Measurements from ENCODE around the gene NCMAP. TPM values are rescaled to one million over a fixed set of nuclear protein-coding genes. Genes with fewer than 3 reads are reported as not detected.

The NCMAP gene
- total and polyA plus RNA-seq, 2 experiments from 2014 or later = 0.17 to 0.23 TPM

DNA sequence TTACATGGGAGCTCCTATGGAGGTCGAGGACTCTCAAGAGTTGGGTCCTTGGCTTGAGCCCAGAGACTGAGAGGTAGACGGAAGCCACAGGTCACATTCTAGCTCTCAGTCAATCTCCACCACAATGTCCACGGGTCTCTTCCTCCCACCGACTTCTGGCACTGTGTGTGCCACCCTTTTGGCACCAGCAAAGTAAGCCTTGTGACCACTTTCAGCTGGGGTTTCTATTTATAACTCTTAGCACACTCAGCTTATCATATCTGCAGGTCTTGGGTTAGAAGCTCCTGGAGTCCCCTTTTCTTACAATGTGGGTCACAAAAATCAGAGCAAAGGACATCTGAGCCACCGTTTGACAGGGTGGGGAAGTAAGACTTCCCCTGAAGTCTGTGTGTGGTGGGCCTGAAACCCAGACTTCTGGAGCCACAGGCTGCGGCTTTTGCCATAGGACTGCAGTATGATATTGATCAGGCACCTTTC is 28.3 kb downstream of the NCMAP start:
- Mint-ChIP-seq H3K4me1 (no peaks in the 10 kb centered on the region), H3K36me3 (ENCODE audit: low read depth) (no peaks in the 10 kb centered on the region), H3K27me3 (ENCODE audit: insufficient read depth, low read depth, poor library complexity) (no peaks in the 10 kb centered on the region), H3K27ac (no peak overlapping the region), H3K9me3 (no peaks in the 10 kb centered on the region; the same call in 2 of the 3 replicates), H3K4me3 (no peak overlapping the region)
- ATAC-seq (no peak), DNase-seq (ENCODE audit: low spot score) (no peak)
- no peaks in the 10 kb centered on the region for H3K4me1 ChIP-seq (ENCODE audit: insufficient read depth)
- no peak overlapping the region for H3K4me2 ChIP-seq
- H3K9me2 ChIP-seq (ENCODE audit: insufficient read depth) = no peaks in the 10 kb centered on the region
- no peaks in the 10 kb centered on the region for H3K36me3 ChIP-seq (ENCODE audit: insufficient read depth)
- no peaks in the 10 kb centered on the region for H3K27me3 ChIP-seq (ENCODE audit: insufficient read depth)
- no peak overlapping the region for H3K27ac ChIP-seq (ENCODE audit: low read depth)
- H3F3A ChIP-seq (replicated peaks; ENCODE audit: low read depth) = no peaks in the 10 kb centered on the region
- H2AFZ ChIP-seq = no peak overlapping the region
- no peaks in the 10 kb centered on the region for H4K20me1 ChIP-seq (replicated peaks; ENCODE audit: insufficient read depth)
- TF ChIP-seq EZH2 (IDR thresholded peaks at IDR 0.05; ENCODE audit: low read depth, unreplicated experiment) = no peak
- no peak for TF ChIP-seq JUNB (IDR thresholded peaks at IDR 0.05; ENCODE audit: unreplicated experiment)
- no peak for TF ChIP-seq CREB1 (CRISPR knock-in tag; IDR thresholded peaks at IDR 0.05; ENCODE audit: low read depth)
- TF ChIP-seq STAT1 (IDR thresholded peaks at IDR 0.05; ENCODE audit: unreplicated experiment) = no peak
- TF ChIP-seq CTCF (conservative IDR thresholded peaks at IDR 0.05; ENCODE audit: low read depth in 2 of 2) = no peak
- TF ChIP-seq, protein P1, sequence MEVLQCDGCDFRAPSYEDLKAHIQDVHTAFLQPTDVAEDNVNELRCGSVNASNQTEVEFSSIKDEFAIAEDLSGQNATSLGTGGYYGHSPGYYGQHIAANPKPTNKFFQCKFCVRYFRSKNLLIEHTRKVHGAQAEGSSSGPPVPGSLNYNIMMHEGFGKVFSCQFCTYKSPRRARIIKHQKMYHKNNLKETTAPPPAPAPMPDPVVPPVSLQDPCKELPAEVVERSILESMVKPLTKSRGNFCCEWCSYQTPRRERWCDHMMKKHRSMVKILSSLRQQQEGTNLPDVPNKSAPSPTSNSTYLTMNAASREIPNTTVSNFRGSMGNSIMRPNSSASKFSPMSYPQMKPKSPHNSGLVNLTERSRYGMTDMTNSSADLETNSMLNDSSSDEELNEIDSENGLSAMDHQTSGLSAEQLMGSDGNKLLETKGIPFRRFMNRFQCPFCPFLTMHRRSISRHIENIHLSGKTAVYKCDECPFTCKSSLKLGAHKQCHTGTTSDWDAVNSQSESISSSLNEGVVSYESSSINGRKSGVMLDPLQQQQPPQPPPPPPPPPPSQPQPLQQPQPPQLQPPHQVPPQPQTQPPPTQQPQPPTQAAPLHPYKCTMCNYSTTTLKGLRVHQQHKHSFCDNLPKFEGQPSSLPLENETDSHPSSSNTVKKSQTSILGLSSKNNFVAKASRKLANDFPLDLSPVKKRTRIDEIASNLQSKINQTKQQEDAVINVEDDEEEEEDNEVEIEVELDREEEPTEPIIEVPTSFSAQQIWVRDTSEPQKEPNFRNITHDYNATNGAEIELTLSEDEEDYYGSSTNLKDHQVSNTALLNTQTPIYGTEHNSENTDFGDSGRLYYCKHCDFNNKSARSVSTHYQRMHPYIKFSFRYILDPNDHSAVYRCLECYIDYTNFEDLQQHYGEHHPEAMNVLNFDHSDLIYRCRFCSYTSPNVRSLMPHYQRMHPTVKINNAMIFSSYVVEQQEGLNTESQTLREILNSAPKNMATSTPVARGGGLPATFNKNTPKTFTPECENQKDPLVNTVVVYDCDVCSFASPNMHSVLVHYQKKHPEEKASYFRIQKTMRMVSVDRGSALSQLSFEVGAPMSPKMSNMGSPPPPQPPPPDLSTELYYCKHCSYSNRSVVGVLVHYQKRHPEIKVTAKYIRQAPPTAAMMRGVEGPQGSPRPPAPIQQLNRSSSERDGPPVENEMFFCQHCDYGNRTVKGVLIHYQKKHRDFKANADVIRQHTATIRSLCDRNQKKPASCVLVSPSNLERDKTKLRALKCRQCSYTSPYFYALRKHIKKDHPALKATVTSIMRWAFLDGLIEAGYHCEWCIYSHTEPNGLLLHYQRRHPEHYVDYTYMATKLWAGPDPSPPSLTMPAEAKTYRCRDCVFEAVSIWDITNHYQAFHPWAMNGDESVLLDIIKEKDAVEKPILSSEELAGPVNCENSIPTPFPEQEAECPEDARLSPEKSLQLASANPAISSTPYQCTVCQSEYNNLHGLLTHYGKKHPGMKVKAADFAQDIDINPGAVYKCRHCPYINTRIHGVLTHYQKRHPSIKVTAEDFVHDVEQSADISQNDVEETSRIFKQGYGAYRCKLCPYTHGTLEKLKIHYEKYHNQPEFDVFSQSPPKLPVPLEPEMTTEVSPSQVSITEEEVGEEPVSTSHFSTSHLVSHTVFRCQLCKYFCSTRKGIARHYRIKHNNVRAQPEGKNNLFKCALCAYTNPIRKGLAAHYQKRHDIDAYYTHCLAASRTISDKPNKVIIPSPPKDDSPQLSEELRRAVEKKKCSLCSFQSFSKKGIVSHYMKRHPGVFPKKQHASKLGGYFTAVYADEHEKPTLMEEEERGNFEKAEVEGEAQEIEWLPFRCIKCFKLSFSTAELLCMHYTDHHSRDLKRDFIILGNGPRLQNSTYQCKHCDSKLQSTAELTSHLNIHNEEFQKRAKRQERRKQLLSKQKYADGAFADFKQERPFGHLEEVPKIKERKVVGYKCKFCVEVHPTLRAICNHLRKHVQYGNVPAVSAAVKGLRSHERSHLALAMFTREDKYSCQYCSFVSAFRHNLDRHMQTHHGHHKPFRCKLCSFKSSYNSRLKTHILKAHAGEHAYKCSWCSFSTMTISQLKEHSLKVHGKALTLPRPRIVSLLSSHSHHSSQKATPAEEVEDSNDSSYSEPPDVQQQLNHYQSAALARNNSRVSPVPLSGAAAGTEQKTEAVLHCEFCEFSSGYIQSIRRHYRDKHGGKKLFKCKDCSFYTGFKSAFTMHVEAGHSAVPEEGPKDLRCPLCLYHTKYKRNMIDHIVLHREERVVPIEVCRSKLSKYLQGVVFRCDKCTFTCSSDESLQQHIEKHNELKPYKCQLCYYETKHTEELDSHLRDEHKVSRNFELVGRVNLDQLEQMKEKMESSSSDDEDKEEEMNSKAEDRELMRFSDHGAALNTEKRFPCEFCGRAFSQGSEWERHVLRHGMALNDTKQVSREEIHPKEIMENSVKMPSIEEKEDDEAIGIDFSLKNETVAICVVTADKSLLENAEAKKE (CRISPR knock-in tag; IDR thresholded peaks at IDR 0.05) = no peak
- TF ChIP-seq REST (IDR thresholded peaks at IDR 0.05; ENCODE audit: unreplicated experiment) = no peak
- TF ChIP-seq ETS1 (IDR thresholded peaks at IDR 0.05) = no peak
- TF ChIP-seq POLR2AphosphoS5 (IDR thresholded peaks at IDR 0.05; ENCODE audit: low read depth) = no peak
- no peak for TF ChIP-seq ZNF114 (CRISPR knock-in tag; IDR thresholded peaks at IDR 0.05)
- no peak for TF ChIP-seq NANOG (IDR thresholded peaks at IDR 0.05; ENCODE audit: borderline replicate concordance)
- no peak for TF ChIP-seq ZNF331 (CRISPR knock-in tag; IDR thresholded peaks at IDR 0.05; ENCODE audit: low read depth)
- TF ChIP-seq EZH2phosphoT487 (IDR thresholded peaks at IDR 0.05; ENCODE audit: unreplicated experiment) = no peak
- no peaks in the 10 kb centered on the region for H3K79me2 ChIP-seq (replicated peaks; ENCODE audit: insufficient read depth)
- no peak overlapping the region for H3K4me3 ChIP-seq

Measured in GM23338 (cell line).